GM19025 (cell line): ENCODE data around the gene BCKDHB.

Experiments
- ATAC-seq: cut with Tn5 transposase; IDR thresholded peaks from one replicate; pipeline ENCODE4 v1.9.1; 2021; ENCODE audit warnings: mild to moderate bottlenecking, low read depth, moderate library complexity; ENCODE audit not compliant: unreplicated experiment

BCKDHB gene

GRCh38 chr6:80145921-80146320 is 39.5 kb downstream of the BCKDHB start:
- no peak for ATAC-seq

- ATAC-seq = no peak
Observed at GRCh38 chr6:80148220-80148619, 41.7 kb downstream of the BCKDHB start.

DNA sequence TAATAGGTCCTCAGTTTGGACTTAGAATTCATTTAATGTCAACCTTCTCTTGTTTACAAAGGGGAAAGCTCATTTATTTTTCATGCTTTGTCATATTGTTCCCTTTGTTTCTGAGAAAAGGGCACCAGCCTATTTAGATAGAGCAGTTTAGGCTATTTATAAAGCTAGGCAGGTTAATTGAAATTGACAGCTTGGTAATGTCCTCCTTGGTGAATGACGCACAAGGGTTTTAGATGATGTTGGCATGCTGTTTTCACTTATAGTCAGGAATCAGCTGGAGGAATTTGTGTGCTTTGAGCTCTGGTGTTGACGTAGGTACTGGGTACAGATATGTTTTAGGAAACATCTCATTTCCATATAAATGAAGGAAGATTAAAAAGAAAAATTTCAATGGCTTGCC is 45.2 kb downstream of the BCKDHB start:
- no peak for ATAC-seq

DNA sequence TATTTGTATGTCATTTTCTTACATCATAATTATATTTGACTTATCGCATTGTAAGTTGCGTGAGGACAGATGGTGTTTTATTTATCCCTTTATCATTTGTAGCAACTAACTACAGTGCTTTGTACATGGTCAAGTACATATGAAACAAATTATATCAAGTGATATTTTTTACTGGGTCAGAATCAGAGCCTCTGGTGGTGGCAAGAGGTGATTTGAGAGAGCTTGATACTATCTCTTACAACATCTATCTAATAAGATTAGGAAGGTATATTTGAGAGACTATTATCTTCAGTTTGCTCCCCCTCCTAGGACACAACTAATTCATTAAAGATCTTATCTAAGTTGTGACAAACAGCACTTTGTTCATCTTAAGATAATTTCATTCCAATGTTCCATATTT is 47.7 kb downstream of the BCKDHB start:
- no peak for ATAC-seq

GRCh38 chr6:80156221-80156620 is 49.8 kb downstream of the BCKDHB start:
- no peak for ATAC-seq

- ATAC-seq = no peak
Observed at GRCh38 chr6:80158478-80158989, 52.1 kb downstream of the BCKDHB start.

DNA sequence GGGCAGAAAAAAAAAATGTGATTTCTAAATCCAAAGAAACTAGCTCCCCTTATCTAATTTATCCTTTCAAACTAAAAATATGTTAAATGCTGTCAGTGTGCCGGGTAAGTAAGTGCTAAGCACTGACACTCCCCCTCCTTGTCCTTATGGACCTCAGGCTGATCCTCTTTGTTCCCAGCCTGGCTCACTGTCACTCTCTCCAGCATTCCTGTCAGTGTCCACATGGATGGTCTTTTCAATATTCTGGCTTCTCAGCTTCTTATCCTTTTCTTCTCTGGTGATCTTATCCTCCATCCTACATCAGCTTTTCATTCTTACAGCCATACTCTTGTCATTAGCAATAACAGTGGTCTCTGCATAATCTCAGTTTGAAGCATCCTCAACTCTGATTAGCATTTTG is 55.0 kb downstream of the BCKDHB start:
- no peak for ATAC-seq

DNA sequence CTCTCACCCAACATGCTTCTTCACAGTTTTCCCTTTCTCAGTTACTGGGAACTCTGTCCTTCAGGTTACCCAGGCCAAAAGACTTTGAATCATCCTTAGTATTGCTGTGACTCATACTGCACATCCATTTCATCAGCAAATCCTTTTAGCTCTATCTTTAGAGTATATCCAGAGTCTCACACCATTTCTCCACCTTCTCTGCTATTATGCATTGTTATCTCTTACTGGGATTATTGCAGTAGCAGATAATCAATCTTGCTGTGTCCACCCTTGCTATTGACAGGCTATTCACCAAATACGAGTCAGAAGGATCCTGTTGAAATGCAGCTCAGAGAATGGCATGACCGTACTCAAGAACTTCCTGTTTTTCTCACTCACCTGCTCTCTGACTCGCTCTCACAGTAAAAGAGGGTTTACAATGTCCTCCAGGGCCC is 57.3 kb downstream of the BCKDHB start:
- peak; percentile 59 for ATAC-seq

DNA sequence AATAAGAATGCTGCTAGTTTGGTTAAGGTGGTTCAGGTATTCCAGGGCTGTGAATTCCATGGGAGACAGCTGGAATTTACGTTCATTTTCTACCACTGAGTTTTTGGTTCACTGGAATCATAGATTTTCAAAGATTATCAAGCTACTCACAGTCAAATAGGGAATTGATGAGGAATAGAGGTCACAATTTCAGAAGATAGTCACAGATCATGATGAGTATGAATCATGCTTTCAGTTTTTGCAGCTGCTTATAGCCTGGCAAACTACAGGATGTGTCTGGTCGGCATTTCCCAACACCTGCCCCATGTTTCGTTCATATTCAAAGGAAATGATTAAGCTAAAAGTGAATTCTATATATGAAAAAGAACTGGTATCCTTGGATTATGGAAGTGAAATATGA is 58.7 kb downstream of the BCKDHB start:
- ATAC-seq = peak; percentile 84

DNA sequence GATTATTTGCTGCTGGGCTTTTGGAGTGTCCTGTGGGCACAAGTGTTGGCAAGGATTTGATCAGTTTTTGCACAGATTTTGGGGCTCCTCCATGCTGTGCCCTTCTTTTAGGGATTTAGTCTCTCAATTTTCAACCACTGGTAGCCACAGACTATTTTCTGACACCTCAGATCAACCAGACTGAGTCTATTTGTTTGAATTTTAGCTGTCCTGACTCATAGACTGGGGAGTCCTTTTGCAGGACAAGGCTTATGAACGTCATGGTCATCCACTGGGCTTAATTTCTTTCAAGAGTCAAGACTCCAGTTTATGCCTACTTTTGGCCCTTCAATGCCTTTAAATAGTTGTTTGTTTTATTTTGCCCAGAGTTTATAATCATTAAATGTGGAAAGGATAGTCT is 59.3 kb downstream of the BCKDHB start:
- no peak for ATAC-seq

DNA sequence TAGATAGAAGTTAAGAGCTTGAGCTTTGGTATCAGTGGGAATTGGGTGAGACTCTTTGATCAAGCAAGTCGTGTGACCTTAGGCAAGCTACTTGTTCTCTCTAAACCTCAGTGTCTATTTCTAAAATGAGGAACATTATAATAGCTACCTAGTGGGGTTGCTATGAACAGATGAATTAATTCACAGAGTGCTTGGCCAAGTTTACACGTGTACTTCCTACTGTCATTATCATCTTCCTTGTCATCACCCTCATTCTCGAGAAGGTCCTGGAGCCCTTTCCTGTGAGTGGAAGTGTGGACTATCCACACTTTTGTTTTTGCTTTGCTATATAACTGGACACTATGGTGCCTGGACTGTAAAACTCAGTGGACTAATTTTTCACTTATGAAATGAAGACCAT is 64.0 kb downstream of the BCKDHB start:
- ATAC-seq = no peak

DNA sequence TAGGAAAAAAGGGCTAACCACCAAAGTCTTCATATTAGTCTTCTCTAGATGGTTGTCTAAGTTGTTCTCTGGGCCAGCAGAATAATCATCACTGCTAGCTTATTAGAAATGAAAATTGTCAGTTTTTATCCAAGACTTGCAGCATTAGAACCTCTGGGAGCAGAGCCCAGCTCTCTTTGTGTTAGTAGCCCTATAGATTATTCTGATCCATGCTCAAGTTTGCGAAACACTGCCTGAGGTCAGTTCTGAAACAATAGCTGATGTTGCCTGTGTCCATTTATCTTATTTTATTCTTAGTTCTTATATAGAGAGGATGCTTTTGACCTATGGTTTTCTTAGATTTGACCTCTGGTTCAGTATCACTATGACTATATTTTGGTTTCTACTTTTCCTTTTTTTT is 66.9 kb downstream of the BCKDHB start:
- no peak for ATAC-seq

DNA sequence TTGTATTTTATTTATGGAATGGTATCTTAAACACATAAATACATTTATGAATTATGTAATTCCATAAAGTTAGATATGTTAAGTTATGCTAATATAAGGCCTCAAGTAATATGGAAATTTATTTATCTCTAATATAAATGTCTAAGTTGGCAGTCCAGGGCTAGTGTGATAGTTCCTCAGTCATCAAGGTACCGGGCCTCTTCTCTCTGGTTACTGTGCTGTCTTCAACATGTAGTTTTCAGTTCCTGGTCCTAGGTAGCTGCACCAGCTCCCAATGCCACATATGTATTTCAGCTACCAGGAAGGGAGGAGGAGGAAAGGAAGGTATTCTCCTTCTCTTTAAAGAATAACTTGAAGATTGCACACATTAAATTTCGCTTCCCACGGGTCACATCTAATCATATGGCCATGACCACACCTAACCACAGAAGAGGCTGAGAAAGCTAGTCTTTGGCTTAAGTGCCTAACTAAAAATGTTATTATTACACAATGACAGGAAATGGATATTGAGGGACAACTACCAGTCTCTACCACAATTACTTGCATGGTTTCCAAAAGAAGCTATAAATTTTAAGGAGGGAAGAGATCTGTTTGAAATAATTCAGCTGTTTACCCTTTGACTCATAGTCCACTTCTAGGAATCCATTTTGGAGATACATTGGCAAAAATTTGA is 68.6 kb downstream of the BCKDHB start:
- no peak for ATAC-seq

- no peak for ATAC-seq
Observed at GRCh38 chr6:80179695-80180094, 73.2 kb downstream of the BCKDHB start.

DNA sequence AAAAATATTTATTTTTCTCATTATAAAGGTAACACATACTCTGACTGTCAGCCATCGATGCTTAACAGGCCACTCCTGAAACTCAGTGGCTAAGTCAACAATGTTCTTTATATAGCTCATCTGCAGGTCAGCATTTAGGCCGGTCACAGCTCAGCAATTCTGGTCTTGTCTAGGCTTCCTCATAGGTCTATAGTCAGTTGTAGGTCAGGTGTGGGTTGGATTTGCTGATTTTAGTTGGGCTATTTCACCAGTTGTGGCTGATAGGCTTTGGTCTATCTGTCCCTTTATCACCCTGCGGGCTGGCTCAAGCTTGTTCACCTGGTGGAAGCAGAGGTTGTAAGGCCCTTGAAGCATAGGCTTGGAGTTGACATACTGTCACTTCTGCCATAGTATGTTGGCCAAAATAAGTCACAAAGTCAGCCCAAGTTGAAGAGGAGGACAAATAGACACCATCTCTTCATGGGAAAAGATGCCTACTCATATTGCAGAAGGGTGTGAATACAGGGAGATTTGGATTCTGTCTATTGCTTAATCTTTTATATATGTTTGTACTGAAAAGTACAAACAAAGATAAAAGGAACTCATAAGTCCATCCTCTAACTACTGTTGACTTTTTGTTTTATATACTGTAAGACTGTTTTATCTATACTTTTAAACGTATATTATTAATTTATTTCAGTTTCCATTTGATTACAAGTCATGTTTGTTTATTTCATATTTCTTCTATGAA is 75.0 kb downstream of the BCKDHB start:
- ATAC-seq = no peak

GRCh38 chr6:80182308-80182707 is 75.8 kb downstream of the BCKDHB start:
- ATAC-seq = no peak

DNA sequence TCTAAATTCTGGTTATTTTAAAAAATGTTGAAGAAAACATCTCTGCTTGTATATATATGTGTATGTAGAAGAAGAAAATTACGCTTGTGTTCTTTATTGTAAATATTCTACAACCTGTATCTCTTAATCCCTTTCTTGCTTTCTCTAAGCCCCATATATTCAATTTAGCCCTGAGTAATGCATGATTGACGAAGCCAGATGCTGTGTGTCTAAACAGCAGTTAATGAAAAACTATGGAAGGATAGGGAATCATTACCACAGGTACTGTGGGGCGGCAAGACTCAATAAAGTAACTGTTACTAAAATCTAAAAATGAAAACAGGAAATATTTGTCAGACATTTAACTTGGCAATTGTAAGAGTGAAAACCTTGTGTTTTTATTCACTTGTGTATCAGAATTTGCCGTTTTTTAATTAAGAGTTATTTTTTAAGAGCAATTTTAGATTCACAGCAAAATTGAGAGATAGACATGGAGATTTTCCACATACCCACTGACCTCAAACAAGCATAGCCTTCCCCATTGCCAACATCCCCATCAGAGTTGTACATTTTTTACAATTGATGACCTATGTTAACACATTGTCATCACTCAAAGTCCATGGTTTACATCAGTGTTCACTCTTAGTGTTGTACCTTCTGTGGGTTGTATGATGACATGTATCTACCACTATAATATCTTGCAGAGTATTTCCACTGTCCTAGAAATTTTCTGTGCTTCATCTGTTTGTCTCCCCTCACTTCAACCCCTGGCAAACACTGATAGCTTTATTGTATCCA is 76.7 kb downstream of the BCKDHB start:
- ATAC-seq = no peak

- ATAC-seq = no peak
Observed at GRCh38 chr6:80185492-80185891, 79.0 kb downstream of the BCKDHB start.

GRCh38 chr6:80186082-80186481 is 79.6 kb downstream of the BCKDHB start:
- ATAC-seq = no peak

DNA sequence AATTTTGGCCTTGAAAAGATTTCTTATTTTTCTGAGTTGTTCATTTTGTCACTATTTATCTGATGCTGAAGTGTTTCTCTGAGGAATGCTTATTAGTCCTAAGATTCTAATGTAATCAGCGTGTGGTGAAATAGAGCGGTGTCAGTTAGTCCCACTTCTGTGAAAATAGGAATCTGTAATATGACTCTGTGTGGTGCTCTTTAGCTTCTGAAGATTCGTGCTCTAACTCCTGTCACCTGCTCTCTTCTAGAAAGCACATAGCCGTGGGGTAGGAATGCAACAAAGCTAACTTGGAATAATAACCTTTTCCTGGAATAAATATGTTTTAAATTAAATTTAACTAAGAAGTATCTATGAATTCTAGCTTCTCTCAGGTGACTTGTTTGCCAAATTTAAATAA is 90.4 kb downstream of the BCKDHB start:
- ATAC-seq = no peak

- ATAC-seq = no peak
Observed at GRCh38 chr6:80197474-80197873, 91.0 kb downstream of the BCKDHB start.
